K562 (cell line): Measurements from ENCODE around the gene CEACAM7. TPM values are rescaled to one million over a fixed set of nuclear protein-coding genes. Genes with fewer than 3 reads are reported as not detected.
A peak's percentile ranks its signal among the peaks of the same experiment; 100 is the strongest.

Experiments used
- ATAC-seq: fragments of 200-7000 bp; cut with Tn5 transposase; 3 replicates; pipeline ENCODE4 v1.9.1; 2020; ENCODE audit warnings: moderate library complexity
- BruUV-seq: library from RNA; stranded (reverse); fragments of 400-500 nt; replicated peaks from 2 replicates; lab custom pipeline; 2021; lab: Mats Ljungman, UMichigan
- CTCF ChIA-PET: fragments of 300-600 bp; formaldehyde crosslinking; extraction: SDS; loops from one replicate; lab custom pipeline; 2021; ENCODE audit warnings: low intra/inter-chr PET ratio; lab: Yijun Ruan, JAX
- POLR2A ChIA-PET: fragments of 300-600, 350-650 bp; sonication (Branson Sonifier 250); formaldehyde crosslinking; extraction: SDS; loops from one replicate; lab custom pipeline; 2021; ENCODE audit warnings: antibody characterized with exemption, inconsistent platforms; lab: Yijun Ruan, JAX
- DNase-seq, 4 experiments: peaks; one replicate each; pipeline versions ENCODE4 v3.0.0 to v3.0.0-alpha.2; 2011 to 2018; ENCODE audit warnings: low spot score in 3 of 4, mixed read lengths in 3 of 4; ENCODE audit errors: extremely low read depth in 1 of 4
- FAIRE-seq: peaks from 2 replicates; lab custom pipeline; 2011; peaks lifted over from hg19 to GRCh38; lab: Jason Lieb, UNC
- H2AFZ ChIP-seq: 2 replicates; pipeline ENCODE4 v1.6.0; 2011; ENCODE audit warnings: low read depth, low read length, control low read depth, inconsistent platforms
- H3K27ac ChIP-seq: fragments of 200-600 bp; 3 replicates; pipeline ENCODE4 v1.8.0; 2011; ENCODE audit warnings: low read depth, mild to moderate bottlenecking, control low read depth, inconsistent platforms, low read length, moderate library complexity, mixed read lengths; ENCODE audit errors: extremely low read depth
- H3K27me3 ChIP-seq, 2 experiments: fragments of 300-600 bp in 1 of 2; 2 replicates in 1 of 2; 3 replicates in 1 of 2; pipeline versions ENCODE4 v1.6.0 to v1.8.0; 2011; ENCODE audit warnings: inconsistent platforms in 2 of 2, low read length in 2 of 2, mild to moderate bottlenecking in 1 of 2, mixed read lengths in 1 of 2, moderate library complexity in 1 of 2; ENCODE audit not compliant: control insufficient read depth in 2 of 2, insufficient read depth in 2 of 2
- H3K36me3 ChIP-seq: fragments of 300-600 bp; 3 replicates; pipeline ENCODE4 v1.8.0; 2011; ENCODE audit warnings: mild to moderate bottlenecking, low read length, inconsistent platforms; ENCODE audit not compliant: control insufficient read depth, insufficient read depth
- H3K4me1 ChIP-seq, 2 experiments: fragments of 200-600 bp in 1 of 2; replicated peaks in 1 of 2; 2 replicates in 1 of 2; 3 replicates in 1 of 2; pipeline versions ENCODE4 v1.5.1 to v1.8.0; 2011; ENCODE audit warnings: inconsistent platforms in 2 of 2, low read length in 2 of 2, mild to moderate bottlenecking in 1 of 2, mixed read lengths in 1 of 2, moderate library complexity in 1 of 2; ENCODE audit not compliant: control insufficient read depth in 2 of 2, insufficient read depth in 2 of 2
- H3K4me2 ChIP-seq: 2 replicates; pipeline ENCODE4 v1.6.1; 2011; ENCODE audit warnings: low read length, control low read depth, inconsistent platforms, mixed read lengths; ENCODE audit not compliant: insufficient read depth
- H3K4me3 ChIP-seq: fragments of 200-600 bp; sonication (generic), shearing (Covaris generic); 2 replicates; pipeline ENCODE4 v1.5.1; 2016; ENCODE audit warnings: control low read depth, inconsistent platforms
- H3K79me2 ChIP-seq: fragments of 200-600 bp; 3 replicates; pipeline ENCODE4 v1.8.0; 2011; ENCODE audit warnings: low read length, inconsistent platforms; ENCODE audit not compliant: control insufficient read depth, insufficient read depth
- H3K9ac ChIP-seq, 2 experiments: 2 replicates each; pipeline versions ENCODE4 v1.6.0 to v1.6.1; 2011; ENCODE audit warnings: low read depth in 2 of 2, low read length in 2 of 2, control low read depth in 1 of 2, inconsistent platforms in 1 of 2, mild to moderate bottlenecking in 1 of 2, mixed read lengths in 1 of 2; ENCODE audit not compliant: insufficient read depth in 1 of 2
- H3K9me1 ChIP-seq: one replicate; pipeline ENCODE4 v1.6.0; 2011; ENCODE audit warnings: inconsistent platforms, mild to moderate bottlenecking, low read length, moderate library complexity; ENCODE audit not compliant: control insufficient read depth, insufficient read depth
- H3K9me3 ChIP-seq: replicated peaks from 2 replicates; pipeline ENCODE4 v1.5.1; 2011; ENCODE audit warnings: low read depth, low read length, inconsistent platforms; ENCODE audit not compliant: control insufficient read depth, insufficient read depth
- H4K20me1 ChIP-seq: replicated peaks from 2 replicates; pipeline ENCODE4 v1.6.1; 2011; ENCODE audit warnings: low read length, inconsistent platforms, mixed read lengths; ENCODE audit not compliant: control insufficient read depth, insufficient read depth
- C11orf30 ChIP-seq: fragments of 450-650 bp; IDR thresholded peaks from 2 replicates; pipeline ENCODE4 v1.6.1; 2016; ENCODE audit warnings: low read depth, mild to moderate bottlenecking
- HCFC1 ChIP-seq: IDR thresholded peaks from 2 replicates; pipeline ENCODE4 v1.6.1; 2012; ENCODE audit warnings: low read depth, low read length, improper control_type of control experiment
- HDGF ChIP-seq: fragments of 450-650 bp; IDR thresholded peaks from 2 replicates; pipeline ENCODE4 v1.6.1; 2016
- RBM17 ChIP-seq: fragments of 200-400 bp; formaldehyde crosslinking; IDR thresholded peaks from 2 replicates; pipeline ENCODE4 v1.6.1; 2017; ENCODE audit warnings: low read depth, mild to moderate bottlenecking, low read length, borderline replicate concordance
- SOX6 ChIP-seq: fragments of 450-650 bp; IDR thresholded peaks from 2 replicates; pipeline ENCODE4 v1.6.1; 2014; ENCODE audit warnings: mild to moderate bottlenecking
- WGBS: fragments of 100-300 bp; shearing (Covaris generic); methylation state at CpG from one replicate; pipeline ENCODE4 v1.1.6; 2016; ENCODE audit warnings: low coverage, mixed read lengths; ENCODE audit not compliant: insufficient coverage; ENCODE audit errors: missing lambda C conversion rate; 5-methylcytosine and 5-hydroxymethylcytosine counted together
- in situ Hi-C: fragments of 300-500 bp; cut with MboI; formaldehyde crosslinking; loops from 4 replicates; pipeline ENCODE4 v1.15.0; 2018; ENCODE audit warnings: inconsistent platforms, mixed read lengths
- intact Hi-C: fragments of 100-400 bp; cut with micrococcal nuclease; formaldehyde crosslinking; loops from 2 replicates; pipeline ENCODE4 v1.14.2; 2022
- polyA plus RNA-seq, 8 experiments: library from polyadenylated mRNA; depleted of rRNA in 4 of 8; stranded (reverse) in 5 of 8; unstranded in 3 of 8; fragments of >200 nt; fragmentation: Nextera tagmentation in 2 of 8; fragmentation: Illumina TruSeq in 1 of 8; extraction: Ambion mirVana in 2 of 8; extraction: Trizol in 1 of 8; gene quantifications; 2 replicates each; pipeline versions ENCODE4 v1.2.1 to v1.2.3, GENCODE V29; 2011 to 2014; ENCODE audit warnings: inconsistent platforms in 1 of 8, missing spikeins in 1 of 8
- total RNA-seq, 7 experiments: library from RNA; depleted of rRNA in 6 of 7; stranded (reverse); fragments of >200 nt in 6 of 7; fragmentation: Illumina TruSeq in 2 of 7; extraction: Trizol in 2 of 7; gene quantifications; 2 replicates each; pipeline versions ENCODE4 v1.2.1 to v1.2.3, GENCODE V29; 2011 to 2021; ENCODE audit warnings: low replicate concordance in 1 of 7
- TF ChIP-seq, protein P1 (sequence below): sonication (generic); formaldehyde crosslinking; IDR thresholded peaks from 2 replicates; pipeline ENCODE4 v1.8.1; 2022; ENCODE audit warnings: missing genetic modification reagents
- TF ChIP-seq, protein P2 (sequence below): sonication (generic); formaldehyde crosslinking; IDR thresholded peaks from 2 replicates; pipeline ENCODE4 v1.8.1; 2023; ENCODE audit warnings: mild to moderate bottlenecking, missing genetic modification reagents
- TF ChIP-seq, protein P3 (sequence below): fragments of 250-450 bp; sonication (Bioruptor Pico); IDR thresholded peaks from 2 replicates; pipeline ENCODE4 v1.8.0; 2022; ENCODE audit warnings: moderate library complexity, mild to moderate bottlenecking, inconsistent platforms
- TF ChIP-seq, protein P4 (sequence below): sonication (generic); formaldehyde crosslinking; IDR thresholded peaks from 2 replicates; pipeline ENCODE4 v1.8.1; 2022; ENCODE audit warnings: missing genetic modification reagents

CEACAM7 gene
- total and polyA plus RNA-seq, 9 of the 15 experiments (the other 6 are each of a cell fraction or from before 2014, with no cell fraction given) = not detected

DNA sequence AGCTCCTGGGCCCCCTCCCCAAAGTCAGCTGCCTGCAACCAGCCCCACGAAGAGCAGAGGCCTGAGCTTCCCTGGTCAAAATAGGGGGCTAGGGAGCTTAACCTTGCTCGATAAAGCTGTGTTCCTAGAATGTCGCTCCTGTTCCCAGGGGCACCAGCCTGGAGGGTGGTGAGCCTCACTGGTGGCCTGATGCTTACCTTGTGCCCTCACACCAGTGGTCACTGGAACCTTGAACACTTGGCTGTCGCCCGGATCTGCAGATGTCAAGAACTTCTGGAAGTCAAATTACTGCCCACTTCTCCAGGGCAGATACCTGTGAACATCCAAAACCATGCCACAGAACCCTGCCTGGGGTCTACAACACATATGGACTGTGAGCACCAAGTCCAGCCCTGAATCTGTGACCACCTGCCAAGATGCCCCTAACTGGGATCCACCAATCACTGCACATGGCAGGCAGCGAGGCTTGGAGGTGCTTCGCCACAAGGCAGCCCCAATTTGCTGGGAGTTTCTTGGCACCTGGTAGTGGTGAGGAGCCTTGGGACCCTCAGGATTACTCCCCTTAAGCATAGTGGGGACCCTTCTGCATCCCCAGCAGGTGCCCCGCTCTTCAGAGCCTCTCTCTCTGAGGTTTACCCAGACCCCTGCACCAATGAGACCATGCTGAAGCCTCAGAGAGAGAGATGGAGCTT is 15.7 kb upstream of the CEACAM7 start:
- DNase-seq (no peak), FAIRE-seq (no peak), ATAC-seq (no peak)
- no peak overlapping the region for H3K9ac ChIP-seq
- in situ Hi-C loops (no loop called here), intact Hi-C loops (no loop called here)
- H3K27ac ChIP-seq = no peak overlapping the region
- H3K36me3 ChIP-seq = no peaks in the 10 kb centered on the region
- H3K79me2 ChIP-seq = no peaks in the 10 kb centered on the region
- H3K4me2 ChIP-seq = no peak overlapping the region
- no TSS peak for BruUV-seq
- ChIA-PET CTCF (no interaction called here), POLR2A (no interaction called here)
- no peak for TF ChIP-seq RBM17
- H3K4me3 ChIP-seq = no peak overlapping the region
- H3K4me1 ChIP-seq = peaks cover 0 to 10% of the 10 kb centered on the region in 2 experiments; a peak in 2 of 5 replicates
- no peak overlapping the region for H2AFZ ChIP-seq
- peaks cover 14% of the 10 kb centered on the region for H4K20me1 ChIP-seq
- H3K9me1 ChIP-seq = no peaks in the 10 kb centered on the region
- 3% methylated on average over 8 of the region's 8 CpGs for WGBS
- no peaks in the 10 kb centered on the region; a peak in 2 of 5 replicates for H3K27me3 ChIP-seq
- H3K9me3 ChIP-seq = no peaks in the 10 kb centered on the region

DNA sequence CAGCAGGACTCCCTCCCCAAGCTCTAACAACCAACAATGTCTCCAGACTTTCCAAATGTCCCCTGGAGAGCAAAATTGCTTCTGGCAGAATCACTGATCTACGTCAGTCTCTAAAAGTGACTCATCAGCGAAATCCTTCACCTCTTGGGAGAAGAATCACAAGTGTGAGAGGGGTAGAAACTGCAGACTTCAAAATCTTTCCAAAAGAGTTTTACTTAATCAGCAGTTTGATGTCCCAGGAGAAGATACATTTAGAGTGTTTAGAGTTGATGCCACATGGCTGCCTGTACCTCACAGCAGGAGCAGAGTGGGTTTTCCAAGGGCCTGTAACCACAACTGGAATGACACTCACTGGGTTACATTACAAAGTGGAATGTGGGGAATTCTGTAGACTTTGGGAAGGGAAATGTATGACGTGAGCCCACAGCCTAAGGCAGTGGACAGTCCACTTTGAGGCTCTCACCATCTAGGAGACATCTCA is 14.1 kb upstream of the CEACAM7 start:
- intact Hi-C loops = no loop called here
- H3K4me1 ChIP-seq = peaks cover 0 to 10% of the 10 kb centered on the region in 2 experiments; a peak in 2 of 5 replicates
- TF ChIP-seq C11orf30 (peak; percentile 60; the same call in 1 of the 2 replicates), HDGF (no peak), HCFC1 (no peak), SOX6 (no peak)
- TF ChIP-seq, protein P1, sequence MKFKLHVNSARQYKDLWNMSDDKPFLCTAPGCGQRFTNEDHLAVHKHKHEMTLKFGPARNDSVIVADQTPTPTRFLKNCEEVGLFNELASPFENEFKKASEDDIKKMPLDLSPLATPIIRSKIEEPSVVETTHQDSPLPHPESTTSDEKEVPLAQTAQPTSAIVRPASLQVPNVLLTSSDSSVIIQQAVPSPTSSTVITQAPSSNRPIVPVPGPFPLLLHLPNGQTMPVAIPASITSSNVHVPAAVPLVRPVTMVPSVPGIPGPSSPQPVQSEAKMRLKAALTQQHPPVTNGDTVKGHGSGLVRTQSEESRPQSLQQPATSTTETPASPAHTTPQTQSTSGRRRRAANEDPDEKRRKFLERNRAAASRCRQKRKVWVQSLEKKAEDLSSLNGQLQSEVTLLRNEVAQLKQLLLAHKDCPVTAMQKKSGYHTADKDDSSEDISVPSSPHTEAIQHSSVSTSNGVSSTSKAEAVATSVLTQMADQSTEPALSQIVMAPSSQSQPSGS (CRISPR knock-in tag) = no peak
- TF ChIP-seq, protein P2, sequence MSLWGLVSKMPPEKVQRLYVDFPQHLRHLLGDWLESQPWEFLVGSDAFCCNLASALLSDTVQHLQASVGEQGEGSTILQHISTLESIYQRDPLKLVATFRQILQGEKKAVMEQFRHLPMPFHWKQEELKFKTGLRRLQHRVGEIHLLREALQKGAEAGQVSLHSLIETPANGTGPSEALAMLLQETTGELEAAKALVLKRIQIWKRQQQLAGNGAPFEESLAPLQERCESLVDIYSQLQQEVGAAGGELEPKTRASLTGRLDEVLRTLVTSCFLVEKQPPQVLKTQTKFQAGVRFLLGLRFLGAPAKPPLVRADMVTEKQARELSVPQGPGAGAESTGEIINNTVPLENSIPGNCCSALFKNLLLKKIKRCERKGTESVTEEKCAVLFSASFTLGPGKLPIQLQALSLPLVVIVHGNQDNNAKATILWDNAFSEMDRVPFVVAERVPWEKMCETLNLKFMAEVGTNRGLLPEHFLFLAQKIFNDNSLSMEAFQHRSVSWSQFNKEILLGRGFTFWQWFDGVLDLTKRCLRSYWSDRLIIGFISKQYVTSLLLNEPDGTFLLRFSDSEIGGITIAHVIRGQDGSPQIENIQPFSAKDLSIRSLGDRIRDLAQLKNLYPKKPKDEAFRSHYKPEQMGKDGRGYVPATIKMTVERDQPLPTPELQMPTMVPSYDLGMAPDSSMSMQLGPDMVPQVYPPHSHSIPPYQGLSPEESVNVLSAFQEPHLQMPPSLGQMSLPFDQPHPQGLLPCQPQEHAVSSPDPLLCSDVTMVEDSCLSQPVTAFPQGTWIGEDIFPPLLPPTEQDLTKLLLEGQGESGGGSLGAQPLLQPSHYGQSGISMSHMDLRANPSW (CRISPR knock-in tag) = no peak
- TF ChIP-seq, protein P3, sequence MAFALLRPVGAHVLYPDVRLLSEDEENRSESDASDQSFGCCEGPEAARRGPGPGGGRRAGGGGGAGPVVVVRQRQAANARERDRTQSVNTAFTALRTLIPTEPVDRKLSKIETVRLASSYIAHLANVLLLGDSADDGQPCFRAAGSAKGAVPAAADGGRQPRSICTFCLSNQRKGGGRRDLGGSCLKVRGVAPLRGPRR (CRISPR knock-in tag) = no peak
- TF ChIP-seq, protein P4, sequence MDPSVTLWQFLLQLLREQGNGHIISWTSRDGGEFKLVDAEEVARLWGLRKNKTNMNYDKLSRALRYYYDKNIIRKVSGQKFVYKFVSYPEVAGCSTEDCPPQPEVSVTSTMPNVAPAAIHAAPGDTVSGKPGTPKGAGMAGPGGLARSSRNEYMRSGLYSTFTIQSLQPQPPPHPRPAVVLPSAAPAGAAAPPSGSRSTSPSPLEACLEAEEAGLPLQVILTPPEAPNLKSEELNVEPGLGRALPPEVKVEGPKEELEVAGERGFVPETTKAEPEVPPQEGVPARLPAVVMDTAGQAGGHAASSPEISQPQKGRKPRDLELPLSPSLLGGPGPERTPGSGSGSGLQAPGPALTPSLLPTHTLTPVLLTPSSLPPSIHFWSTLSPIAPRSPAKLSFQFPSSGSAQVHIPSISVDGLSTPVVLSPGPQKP = no peak

More for the DNA sequence above, 14.1 kb upstream of the CEACAM7 start:
- Histone ChIP-seq H3K79me2 (no peaks in the 10 kb centered on the region), H3K4me3 (no peak overlapping the region), H4K20me1 (peaks cover 14% of the 10 kb centered on the region), H3K9ac (no peak overlapping the region), H2AFZ (no peak overlapping the region), H3K9me1 (no peaks in the 10 kb centered on the region), H3K36me3 (no peaks in the 10 kb centered on the region), H3K27ac (no peak overlapping the region), H3K27me3 (no peaks in the 10 kb centered on the region; a peak in 1 of 5 replicates), H3K4me2 (no peak overlapping the region), H3K9me3 (no peaks in the 10 kb centered on the region)
- 3% methylated on average over 3 of the region's 3 CpGs for WGBS
- ChIA-PET CTCF (interaction anchor here (0.6 kb wide), 1 partner anchor 60 kb away, joined by 3 read pairs; no protein-coding TSS in a partner anchor), POLR2A (no interaction called here)
- no peak for DNase-seq
- no TSS peak for BruUV-seq
- ATAC-seq = no peak
- in situ Hi-C loops = no loop called here
- no peak for FAIRE-seq
